CD4-positive, alpha-beta T cell treated with Interleukin-2 at 100 ng/mL for 4 hours (primary cell): ENCODE measurements around the gene PTPRN2.
"Not testable (repeated sequence)": the region's sequence is repeated elsewhere in the genome, so short reads cannot be mapped to it uniquely, and the experiment has no call there.

Source experiments
- DNase-seq: peaks from one replicate; pipeline ENCODE4 v3.0.0-alpha.2; 2020; ENCODE audit warnings: low spot score

Gene PTPRN2

DNA sequence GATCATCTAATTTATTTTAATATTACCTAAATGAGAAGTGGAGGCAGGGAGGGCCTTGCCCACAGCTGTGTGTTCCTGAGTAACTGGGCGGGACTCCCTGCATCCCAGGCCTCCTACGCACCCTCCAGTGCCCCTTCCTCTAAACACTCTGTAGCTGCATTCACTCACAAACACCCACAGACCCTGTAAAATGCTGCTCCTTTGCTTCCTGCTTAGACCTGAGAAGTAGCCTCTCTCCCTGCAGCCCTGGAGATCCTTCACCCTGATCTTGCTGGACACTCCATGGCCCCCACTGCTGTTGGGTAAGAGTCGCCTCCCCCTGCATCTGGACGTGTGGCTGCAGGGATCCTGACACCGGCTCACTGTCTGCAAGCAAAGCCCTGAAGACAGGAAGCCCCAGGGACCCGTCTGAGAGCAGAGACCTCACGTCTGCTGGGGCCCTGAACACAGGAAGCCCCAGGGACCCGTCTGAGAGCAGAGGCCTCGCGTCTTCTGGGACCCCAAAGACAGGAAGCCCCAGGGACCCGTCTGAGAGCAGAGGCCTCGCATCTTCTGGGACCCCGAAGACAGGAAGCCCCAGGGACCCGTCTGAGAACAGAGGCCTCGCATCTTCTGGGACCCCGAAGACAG is 661.0 kb downstream of the PTPRN2 start:
- no peak for DNase-seq

DNA sequence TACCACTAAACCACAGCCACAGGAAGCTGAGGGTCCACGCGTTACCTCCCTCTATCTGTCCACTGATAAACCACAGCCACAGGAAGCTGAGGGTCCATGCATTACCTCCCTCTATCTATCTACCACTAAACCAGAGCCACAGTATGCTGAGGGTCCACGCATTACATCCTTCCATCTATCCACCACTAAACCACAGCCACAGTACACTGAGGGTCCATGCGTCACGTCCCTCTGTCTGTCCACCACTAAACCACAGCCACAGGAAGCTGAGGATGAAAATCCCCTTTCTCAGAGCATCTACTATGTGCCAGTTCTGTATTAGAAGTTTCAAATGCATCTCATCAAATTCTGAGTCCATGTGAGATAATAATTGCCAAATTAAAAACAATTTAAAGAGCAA is 661.5 kb downstream of the PTPRN2 start:
- DNase-seq, result no peak

DNA sequence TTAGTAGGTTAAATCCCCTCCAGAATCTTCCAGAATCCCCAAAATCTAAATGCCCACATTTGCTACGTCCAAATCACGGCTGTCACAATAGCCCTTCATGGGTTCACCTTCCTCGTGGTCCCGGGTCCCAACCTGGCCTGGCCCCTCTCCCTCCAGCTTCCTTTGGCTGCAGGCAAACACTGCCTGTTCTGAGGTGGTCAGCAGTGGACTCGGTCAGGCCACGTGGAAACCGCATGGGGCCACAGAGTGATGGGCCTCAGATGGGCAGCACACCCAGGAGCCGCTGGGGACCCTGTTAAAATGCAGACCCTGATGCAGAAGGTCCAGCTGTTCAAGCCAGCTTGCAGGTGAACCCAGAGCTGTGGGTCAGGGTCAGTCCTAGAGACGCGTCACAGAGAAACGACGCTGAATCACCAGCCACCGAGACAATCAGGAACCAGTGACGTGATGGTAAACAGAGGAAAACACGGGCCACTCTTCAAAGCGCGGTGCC is 662.2 kb downstream of the PTPRN2 start:
- DNase-seq, result no peak

DNA sequence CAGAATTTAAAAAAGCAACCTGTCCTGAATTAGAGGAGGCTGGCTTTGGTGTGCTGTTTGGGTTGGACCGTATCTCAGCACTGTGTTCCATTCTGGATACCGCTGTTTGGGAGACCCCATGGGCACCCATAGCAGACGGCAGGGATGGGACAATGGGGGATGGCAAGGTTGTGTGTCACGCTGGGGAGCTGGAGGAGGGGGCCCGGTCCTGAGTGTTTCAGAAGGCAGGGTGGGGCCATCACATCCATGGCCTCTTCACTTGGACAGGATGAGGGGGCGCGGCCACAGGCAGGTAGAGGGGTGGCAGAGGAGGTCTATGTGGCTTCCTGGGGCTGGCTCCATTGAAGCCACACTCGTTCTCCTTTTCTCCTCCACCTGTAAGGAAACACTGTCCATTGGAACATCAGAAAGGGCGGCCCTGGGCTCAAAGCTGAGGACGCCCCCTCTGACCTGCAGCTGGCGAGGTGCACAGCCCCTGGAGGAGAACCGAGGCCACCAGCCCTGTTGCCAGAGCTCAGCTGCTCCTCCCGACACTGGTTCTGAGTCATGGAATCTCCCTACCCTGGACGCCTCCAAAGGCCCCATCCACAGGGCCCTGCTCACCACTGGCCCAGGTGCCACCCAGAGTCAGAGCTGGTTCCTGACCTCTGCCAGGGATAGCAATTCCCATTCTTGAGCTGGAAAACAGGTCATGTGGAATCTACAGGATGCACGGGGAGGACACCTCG is 663.6 kb downstream of the PTPRN2 start:
- no peak for DNase-seq

DNA sequence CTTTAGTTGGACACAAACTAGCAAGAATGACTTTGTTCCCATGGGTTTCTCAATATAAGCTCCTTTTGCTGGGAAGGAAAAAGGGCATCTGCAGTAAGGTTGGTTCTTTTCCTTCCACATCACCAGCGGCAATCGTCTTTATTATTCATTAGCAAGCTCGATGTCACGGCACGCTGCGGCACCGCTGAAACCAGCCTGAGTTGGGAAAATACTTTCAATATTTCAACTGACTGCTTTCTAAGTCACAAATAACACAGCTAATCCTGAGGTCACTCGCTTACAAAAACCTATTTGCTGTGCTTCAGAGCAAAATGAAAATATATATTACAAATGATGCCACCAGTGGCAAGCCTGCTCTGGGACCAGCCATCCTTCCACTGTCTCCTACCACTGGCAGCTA is 665.0 kb downstream of the PTPRN2 start:
- DNase-seq, result no peak

DNA sequence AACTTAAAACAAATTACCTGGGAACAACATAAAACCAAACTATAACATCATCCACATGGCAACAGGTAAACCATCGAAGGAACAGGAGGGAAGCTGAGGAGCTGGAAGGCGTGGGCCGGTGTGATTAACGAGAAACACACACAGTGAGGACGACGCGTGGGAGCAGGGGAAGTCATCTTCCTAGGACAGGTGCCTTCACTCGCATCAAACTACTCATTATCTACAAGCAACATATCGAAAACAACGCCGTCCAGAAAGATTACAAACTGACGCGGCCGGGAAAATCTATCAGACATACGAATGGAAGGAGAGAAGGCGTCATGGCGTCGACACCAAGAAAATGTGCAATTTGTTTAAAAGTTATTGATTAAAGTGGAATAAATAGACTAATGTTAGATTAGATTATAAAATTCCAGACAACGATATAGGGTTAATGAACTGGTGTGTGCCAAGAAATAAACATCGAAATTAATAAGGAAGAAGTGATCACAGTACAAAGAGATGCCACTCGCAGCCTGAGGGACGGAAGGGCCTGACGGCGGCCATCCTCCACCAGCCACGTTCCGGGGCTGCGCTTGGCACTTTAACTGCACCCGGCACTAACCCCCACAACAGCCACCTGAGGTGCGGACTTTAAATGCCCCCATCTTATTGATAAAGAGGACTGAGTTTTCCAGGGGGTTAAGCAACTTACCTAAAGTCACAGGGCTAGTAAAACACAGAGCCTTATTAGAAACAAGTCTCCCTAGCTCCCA is 669.1 kb downstream of the PTPRN2 start:
- no peak for DNase-seq

DNA sequence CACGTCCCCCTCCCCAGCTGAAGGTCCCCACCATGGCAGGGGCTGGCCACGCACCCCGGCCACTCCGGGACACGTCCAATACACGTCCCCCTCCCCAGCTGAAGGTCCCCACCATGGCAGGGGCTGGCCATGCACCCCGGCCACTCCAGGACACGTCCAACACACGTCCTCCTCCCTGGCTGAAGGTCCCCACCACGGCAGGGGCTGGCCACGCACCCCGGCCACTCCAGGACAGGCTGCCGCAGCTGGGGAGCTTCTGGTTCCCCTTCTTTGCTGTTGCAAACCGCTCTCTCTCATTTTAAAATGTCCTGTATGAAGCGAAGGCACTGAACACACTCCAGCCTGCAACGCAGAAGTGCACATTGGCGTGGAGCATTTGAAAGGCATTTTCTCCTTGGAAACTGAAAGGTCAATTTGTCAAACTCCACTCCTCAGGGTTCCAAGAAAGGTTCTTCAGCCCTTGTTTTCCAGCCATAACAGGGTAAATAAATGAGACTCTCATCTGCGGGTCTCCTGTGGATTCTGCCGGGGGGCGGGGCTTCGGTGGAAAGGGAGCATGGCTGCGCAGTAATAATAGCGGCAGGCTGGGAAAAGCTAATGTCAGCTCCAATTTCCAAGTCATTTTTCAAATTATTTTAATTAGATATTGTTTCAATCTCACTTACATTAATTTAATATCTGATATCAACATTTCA is 670.5 kb downstream of the PTPRN2 start:
- no peak for DNase-seq

DNA sequence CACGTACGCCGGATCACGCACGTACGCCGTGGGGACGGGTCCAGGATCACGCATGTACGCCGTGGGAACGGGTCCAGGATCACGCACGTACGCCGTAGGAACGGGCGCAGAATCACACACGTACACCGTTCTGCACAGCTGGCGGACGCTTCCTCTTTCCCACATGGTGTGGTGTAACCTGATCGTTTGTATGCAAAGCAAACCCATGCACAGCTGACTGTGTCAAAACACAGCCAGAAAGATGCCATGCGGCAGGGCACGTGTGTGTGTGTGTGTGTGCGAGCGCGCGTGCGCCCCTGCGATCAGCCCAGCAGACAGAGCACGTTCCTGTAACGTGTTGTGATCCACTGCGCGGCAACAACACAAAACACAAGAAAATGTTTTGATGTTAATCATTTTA is 677.2 kb downstream of the PTPRN2 start:
- DNase-seq, result no peak

DNA sequence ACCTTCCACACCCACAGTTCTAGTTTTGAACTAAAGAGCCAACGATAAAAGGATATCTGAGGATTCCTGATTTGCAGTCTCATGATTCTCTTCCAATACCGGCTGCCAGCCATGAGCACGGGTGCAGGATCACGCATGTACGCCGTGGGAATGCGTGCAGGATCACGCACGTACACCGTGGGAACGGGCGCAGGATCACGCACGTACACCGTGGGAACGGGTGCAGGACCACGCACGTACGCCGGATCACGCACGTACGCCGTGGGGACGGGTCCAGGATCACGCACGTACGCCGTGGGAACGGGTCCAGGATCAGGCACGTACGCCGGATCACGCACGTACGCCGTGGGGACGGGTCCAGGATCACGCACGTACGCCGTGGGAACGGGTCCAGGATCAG is 677.6 kb downstream of the PTPRN2 start:
- DNase-seq, result not testable (repeated sequence)

DNA sequence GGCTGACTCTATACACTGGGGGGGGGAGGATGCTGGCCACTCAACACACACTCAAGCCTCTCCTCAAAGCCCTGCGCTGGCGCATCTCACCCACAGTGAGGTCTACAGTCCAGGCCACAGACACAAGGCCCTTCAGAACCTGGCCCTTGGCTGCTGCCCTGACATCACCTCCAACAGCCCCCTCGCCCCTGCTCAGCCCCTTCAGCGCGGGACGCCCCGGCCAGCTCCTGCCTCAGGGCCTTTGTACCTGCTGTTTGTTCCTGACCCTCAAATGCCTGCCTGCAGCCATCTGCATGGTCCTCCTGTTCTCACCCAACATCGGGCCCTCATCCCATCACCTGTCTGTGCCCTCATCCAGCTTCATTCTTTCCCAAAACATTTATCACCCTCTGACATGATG is 678.3 kb downstream of the PTPRN2 start:
- no peak for DNase-seq

DNA sequence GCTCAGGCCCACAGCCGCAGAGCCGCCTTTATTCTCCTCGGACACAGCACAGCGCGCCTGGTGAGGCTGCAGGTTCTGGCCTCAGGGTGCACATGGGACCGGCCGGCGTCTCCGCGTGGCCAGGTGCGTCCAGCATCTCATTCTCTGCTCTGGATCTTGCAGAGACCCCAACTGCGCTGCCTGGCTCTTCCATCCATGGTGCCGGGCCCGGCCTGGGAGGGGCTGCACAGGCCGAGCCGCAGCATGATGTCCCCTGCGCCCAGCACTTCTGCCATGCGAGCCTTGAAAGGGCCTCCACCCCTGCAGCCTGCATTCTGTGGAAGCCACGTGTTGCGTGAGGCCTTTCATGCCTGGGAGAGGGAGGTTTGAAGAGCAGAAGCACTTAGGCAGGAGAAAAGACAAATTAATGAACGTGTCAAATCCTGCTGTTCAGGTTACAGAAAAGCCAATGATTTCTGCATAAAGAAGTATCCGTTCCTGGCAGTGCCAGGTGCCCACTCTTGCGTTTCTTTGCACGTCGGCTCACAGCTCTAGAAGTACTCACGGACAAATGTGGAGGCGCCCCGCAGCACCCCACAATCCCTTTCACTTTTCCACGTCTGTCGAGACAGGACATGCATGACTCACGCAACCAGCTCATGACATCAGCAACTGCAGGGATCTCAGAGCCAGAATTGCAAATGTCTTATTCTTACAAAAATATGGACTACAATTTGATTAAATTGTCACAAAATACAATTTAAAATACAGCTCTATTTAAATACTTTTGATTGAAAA is 679.4 kb downstream of the PTPRN2 start:
- DNase-seq, result no peak

DNA sequence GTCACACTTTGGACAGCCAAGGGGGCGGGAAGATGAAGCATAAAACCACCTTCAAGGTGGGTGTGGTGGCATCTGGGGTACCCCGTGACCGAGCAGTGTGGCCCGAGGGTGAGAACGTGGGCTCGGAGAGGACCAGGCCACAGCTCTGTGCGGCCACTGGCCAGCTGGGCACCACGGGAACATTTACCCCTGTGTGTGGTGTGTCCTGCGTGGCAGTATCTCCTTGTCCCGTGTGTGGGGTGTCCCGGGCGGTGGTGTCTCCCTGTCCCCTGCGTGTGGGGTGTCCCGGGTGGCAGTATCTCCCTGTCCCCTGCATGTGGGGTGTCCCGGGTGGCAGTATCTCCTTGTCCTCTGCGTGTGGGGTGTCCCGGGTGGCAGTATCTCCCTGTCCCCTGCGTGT is 680.5 kb downstream of the PTPRN2 start:
- DNase-seq, result no peak

DNA sequence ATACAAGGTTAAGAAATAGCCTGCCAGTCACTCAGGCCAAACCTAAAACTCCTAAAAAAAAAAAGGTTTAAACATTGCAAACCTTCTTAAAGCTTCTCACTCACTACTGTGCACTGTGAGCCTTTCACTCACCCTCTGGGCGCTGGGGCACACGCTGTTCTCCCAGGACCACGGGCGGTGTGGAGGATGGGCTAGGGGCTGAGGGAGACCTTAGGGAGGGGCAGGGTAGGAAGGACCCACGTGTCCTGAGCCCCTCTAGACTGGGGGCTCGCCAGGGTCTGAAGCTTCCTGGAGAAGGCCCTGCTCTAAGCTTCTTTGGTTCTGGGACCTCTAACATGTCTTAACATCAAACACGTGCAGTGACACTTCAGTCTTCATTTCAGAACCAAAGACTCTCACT is 681.0 kb downstream of the PTPRN2 start:
- no peak for DNase-seq

DNA sequence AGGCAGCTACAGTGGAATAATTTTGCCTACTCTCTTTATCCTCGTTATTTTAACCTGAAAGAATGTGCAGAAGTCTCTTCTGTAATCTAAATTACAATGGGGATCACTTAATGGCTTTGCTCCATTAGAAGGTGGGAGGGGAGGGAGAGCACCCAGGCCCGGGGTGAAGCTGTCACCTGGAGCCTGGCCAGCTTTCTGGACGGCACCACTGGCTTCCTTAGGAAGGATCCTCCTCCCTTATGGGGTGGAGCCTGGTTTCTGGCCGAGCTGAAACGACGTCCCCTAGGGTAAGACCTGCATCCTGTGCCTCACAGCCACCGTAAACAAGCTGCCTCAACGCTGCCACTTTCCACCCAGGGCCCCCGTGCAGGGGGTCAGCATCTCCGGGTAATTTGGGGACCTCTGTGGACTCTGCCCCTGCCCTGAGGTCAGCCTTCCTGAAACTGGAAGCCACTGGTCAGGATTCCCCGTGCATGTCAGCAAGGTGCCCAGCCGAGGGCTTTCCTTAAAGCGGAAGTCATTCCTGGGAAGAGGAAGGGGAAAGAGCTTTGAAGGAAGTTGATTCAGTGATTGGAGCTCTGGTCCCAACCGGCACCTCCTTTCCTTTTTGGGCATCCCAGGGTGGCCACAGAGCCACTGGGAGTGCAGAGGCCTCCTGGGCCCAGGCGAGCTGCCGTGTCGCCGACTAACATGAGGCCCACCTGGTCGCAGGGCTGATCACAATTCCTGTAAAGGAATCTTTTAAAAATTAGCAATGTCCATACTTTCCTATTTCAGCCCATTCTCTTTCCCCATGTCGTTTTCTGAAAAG is 681.8 kb downstream of the PTPRN2 start:
- no peak for DNase-seq

DNA sequence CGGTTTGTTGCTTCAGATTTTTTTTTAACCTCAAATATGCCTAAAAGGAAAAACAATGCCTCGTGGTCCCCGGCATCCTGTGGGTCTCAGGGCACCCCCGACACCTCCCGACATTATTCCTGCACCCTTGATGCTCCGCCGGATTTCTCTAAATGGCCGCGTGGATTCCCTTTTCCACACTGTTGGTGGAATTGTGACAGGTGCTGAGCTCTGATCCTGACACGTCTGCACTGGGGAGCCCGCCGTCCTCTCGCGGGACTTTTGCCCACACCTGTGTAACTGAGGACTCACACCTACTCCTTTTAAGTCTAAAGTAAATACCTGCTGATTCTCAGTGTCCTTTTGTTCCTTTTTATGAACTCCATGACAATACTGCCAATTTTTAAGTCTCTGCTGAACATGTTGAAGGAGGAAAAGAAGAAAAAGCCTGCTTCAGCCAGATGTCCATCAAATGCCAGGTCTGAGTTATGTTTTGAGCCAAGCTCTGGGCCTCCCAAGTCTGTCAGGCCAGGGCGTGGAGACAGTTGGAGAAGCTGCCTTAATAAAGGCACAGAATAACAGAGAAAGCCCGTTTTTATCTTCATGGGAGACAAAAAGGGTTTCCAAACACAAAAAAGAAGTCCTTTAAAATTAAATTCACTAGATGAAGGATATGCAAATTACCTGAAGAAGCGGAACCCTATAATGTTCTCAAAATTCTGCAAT is 682.6 kb downstream of the PTPRN2 start:
- no peak for DNase-seq

DNA sequence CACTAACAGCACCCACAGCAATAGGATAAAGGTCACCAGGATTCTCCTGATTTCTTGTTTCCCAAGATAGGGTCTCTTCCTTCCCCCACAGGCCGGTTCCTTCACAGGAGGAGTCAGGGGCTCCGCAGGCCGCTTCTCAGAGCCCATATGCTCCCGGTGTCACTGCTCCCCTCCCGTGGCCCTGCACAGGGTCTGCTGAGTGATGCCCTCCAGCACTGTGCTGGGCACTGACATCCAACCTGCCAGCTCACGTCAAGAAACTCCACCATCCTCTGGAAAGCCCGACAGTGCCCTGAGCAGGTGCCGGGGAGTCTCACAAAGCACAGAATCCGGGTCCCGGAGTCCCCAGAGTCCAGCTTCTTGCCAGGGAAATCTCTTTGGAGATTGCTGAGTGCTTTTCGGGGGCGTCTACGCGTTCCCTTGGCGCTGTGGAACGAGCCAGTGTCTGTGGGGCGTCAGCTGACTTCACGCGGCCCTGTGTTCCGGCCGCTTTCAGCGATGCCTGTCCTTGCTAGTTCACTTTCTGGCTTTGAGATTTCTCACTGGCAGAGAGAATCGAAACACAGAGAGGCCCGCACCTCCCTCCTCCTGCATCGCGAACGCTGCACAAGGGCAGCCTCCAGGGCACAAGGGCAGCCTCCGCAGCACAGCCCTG is 683.3 kb downstream of the PTPRN2 start:
- DNase-seq, result no peak

DNA sequence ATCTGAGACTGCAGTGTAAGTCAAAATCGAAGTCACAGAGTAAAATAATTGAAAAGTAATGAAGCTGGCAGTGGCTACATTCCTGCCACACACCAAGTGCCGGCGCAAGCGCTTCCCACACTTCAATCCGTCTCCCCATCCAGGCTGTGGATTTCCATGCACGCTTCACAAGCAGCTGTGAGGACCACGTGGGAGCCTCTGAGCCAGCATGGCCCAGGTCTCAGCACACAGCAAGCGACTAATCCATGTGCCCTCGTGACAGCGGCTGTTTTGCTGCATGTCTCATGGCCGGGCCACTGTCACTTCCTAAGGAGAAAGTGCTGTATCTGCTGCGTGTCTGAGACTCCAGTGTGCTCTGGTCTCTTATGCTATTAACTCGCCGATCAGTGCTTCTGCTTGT is 683.9 kb downstream of the PTPRN2 start:
- no peak for DNase-seq

DNA sequence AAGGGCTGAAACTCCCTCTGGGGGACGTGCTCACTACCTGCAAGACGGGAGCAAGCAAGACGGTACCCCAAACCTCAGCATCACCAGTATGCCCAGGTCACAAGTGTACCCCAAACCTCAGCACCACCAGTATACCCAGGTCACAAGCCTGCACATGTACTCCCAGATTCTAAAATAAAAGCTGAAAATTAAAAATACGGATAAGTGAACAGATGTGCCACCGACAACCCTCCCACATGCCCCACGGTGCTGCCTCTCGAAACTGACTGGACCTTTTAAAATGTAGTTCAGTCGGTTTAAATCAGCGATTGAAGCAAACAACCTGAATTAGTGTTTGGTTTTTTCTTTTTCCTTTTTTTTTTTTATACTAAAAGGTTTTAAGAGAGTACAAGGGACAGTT is 684.3 kb downstream of the PTPRN2 start:
- no peak for DNase-seq

DNA sequence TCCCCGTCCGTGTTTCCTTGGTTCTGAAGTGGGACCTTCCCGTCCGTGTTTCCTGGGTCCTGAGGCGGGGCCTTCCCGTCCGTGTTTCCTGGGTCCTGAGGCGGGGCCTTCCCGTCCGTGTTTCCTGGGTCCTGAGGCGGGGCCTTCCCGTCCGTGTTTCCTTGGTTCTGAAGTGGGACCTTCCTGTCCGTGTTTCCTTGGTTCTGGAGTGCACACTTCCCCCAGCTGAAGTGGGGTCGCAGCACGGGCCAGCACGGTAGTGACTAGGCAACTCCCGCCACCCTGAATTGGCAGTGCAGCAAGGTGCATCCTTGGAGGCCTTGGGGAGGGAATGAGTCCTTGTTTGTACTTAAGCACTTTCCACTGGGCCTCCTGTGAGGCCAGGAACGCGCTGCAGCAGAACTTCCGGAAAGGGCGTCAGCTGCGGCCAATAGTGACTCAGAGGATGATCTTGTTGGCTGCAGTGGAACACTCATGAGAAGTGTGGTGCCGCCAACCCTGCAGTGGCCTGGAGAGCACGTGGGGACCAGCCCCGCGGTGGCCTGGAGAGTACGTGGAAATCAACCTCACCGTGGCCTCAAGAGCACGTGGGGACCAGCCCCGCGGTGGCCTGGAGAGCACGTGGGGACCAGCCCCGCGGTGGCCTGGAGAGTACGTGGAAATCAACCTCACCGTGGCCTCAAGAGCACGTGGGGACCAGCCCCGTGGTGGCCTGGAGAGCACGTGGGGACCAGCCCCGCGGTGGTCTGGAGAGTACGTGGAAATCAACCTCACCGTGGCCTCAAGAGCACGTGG is 685.6 kb downstream of the PTPRN2 start:
- not testable (repeated sequence) for DNase-seq
